SK-N-SH (cell line): ENCODE measurements around the gene DHX15. TPM values are rescaled to one million over a fixed set of nuclear protein-coding genes. Genes with fewer than 3 reads are reported as not detected.
A peak's percentile ranks its signal among the peaks of the same experiment; 100 is the strongest.

Experiments used
- CTCF ChIA-PET: fragments of 300-600, 350-600 bp; formaldehyde crosslinking; extraction: SDS; loops from one replicate; lab custom pipeline; 2021; lab: Yijun Ruan, JAX
- POLR2A ChIA-PET: fragments of 350-600 bp; sonication (Branson Sonifier 250); formaldehyde crosslinking; extraction: SDS; loops from one replicate; lab custom pipeline; 2020; ENCODE audit warnings: antibody characterized with exemption, inconsistent platforms; lab: Yijun Ruan, JAX
- DNase-seq: peaks from one replicate; pipeline ENCODE4 v3.0.0; 2012
- H2AFZ ChIP-seq: fragments of 200-600 bp; sonication (generic); 2 replicates; pipeline ENCODE4 v1.8.1; 2016; ENCODE audit warnings: antibody characterized with exemption, mild to moderate bottlenecking, low read depth
- H3F3A ChIP-seq: fragments of 200-600 bp; sonication (generic); replicated peaks from 2 replicates; pipeline ENCODE3; 2016; ENCODE audit warnings: antibody characterized with exemption, mild to moderate bottlenecking; ENCODE audit not compliant: insufficient read depth
- H3K27ac ChIP-seq, 2 experiments: fragments of 200-500 bp in 1 of 2; fragments of 200-600 bp in 1 of 2; sonication (Bioruptor generic) in 1 of 2; sonication (generic), shearing (Covaris generic) in 1 of 2; 2 replicates each; pipeline versions ENCODE4 v1.5.1 to v1.6.1; 2014 to 2016; ENCODE audit warnings: low read depth in 2 of 2, inconsistent platforms in 1 of 2, low read length in 1 of 2, mild to moderate bottlenecking in 1 of 2, mixed read lengths in 1 of 2
- H3K27me3 ChIP-seq: fragments of 200-600 bp; sonication (generic), shearing (Covaris generic); 2 replicates; pipeline ENCODE4 v1.6.1; 2016; ENCODE audit warnings: mixed run types; ENCODE audit not compliant: insufficient read depth
- H3K36me3 ChIP-seq, 2 experiments: fragments of 200-500 bp in 1 of 2; fragments of 200-600 bp in 1 of 2; sonication (Bioruptor generic) in 1 of 2; sonication (generic) in 1 of 2; replicated peaks in 1 of 2; 2 replicates each; pipeline versions ENCODE3 to v1.5.1; 2014 to 2016; ENCODE audit warnings: low read length in 1 of 2, mild to moderate bottlenecking in 1 of 2; ENCODE audit not compliant: insufficient read depth in 2 of 2, control insufficient read depth in 1 of 2
- H3K4me1 ChIP-seq, 2 experiments: fragments of 200-500 bp in 1 of 2; fragments of 200-600 bp in 1 of 2; sonication (Bioruptor generic) in 1 of 2; sonication (generic), shearing (Covaris generic) in 1 of 2; 2 replicates each; pipeline versions ENCODE4 v1.5.1 to v1.6.1; 2014 to 2016; ENCODE audit warnings: low read depth in 1 of 2, low read length in 1 of 2, mixed run types in 1 of 2; ENCODE audit not compliant: insufficient read depth in 2 of 2, control insufficient read depth in 1 of 2
- H3K4me2 ChIP-seq: fragments of 200-600 bp; sonication (generic), shearing (Covaris generic); 2 replicates; pipeline ENCODE4 v1.6.1; 2017; ENCODE audit warnings: mixed run types
- H3K4me3 ChIP-seq, 2 experiments: fragments of 200-500 bp in 1 of 2; fragments of 200-600 bp in 1 of 2; sonication (Bioruptor generic) in 1 of 2; sonication (generic), shearing (Covaris generic) in 1 of 2; 2 replicates each; pipeline versions ENCODE4 v1.5.1 to v1.8.1; 2014 to 2016; ENCODE audit warnings: low read depth in 2 of 2, inconsistent platforms in 1 of 2, low read length in 1 of 2, mild to moderate bottlenecking in 1 of 2, mixed read lengths in 1 of 2, moderate library complexity in 1 of 2
- H3K79me2 ChIP-seq: fragments of 200-600 bp; sonication (generic); 2 replicates; pipeline ENCODE4 v1.8.1; 2017; ENCODE audit warnings: mild to moderate bottlenecking; ENCODE audit not compliant: insufficient read depth
- H3K9ac ChIP-seq: fragments of 200-600 bp; sonication (generic); 2 replicates; pipeline ENCODE4 v1.6.1; 2017; ENCODE audit warnings: mixed run types
- H3K9me2 ChIP-seq: fragments of 200-600 bp; sonication (generic); 2 replicates; pipeline ENCODE4 v1.6.1; 2017; ENCODE audit warnings: mixed run types
- H3K9me3 ChIP-seq: fragments of 200-600 bp; sonication (generic); 2 replicates; pipeline ENCODE4 v1.6.1; 2017; ENCODE audit warnings: mixed run types, mild to moderate bottlenecking, moderate library complexity
- H4K20me1 ChIP-seq: fragments of 200-600 bp; sonication (generic); 2 replicates; pipeline ENCODE4 v1.6.1; 2017; ENCODE audit warnings: mild to moderate bottlenecking, mixed run types; ENCODE audit not compliant: insufficient read depth
- EZH2phosphoT487 ChIP-seq: fragments of 200-600 bp; sonication (generic); IDR thresholded peaks from 2 replicates; pipeline ENCODE4 v1.6.1; 2017; ENCODE audit warnings: low read depth, mixed run types, mild to moderate bottlenecking, antibody characterized with exemption, moderate library complexity, borderline replicate concordance
- FOSL2 ChIP-seq: IDR thresholded peaks from 2 replicates; pipeline ENCODE4 v1.4.0; 2012; ENCODE audit warnings: low read depth, mild to moderate bottlenecking, moderate library complexity, borderline replicate concordance
- JUND ChIP-seq: IDR thresholded peaks from 2 replicates; pipeline ENCODE4 v1.4.0; 2012
- MEF2A ChIP-seq: IDR thresholded peaks from 2 replicates; pipeline ENCODE4 v1.4.0; 2012; ENCODE audit warnings: low read depth, borderline replicate concordance
- MXI1 ChIP-seq: IDR thresholded peaks from 2 replicates; pipeline ENCODE4 v1.6.1; 2012; ENCODE audit warnings: mild to moderate bottlenecking, low read depth, low read length, improper control_type of control experiment
- POLR2AphosphoS5 ChIP-seq: IDR thresholded peaks from 2 replicates; pipeline ENCODE4 v1.6.1; 2012; ENCODE audit warnings: low read depth, low read length
- RAD21 ChIP-seq: IDR thresholded peaks from 2 replicates; pipeline ENCODE4 v1.6.1; 2012; ENCODE audit warnings: mild to moderate bottlenecking, low read length
- RCOR1 ChIP-seq: fragments of 150-350 bp; IDR thresholded peaks from 2 replicates; pipeline ENCODE4 v1.6.1; 2017; ENCODE audit warnings: antibody characterized with exemption, low read length
- SIN3A ChIP-seq: IDR thresholded peaks from 2 replicates; pipeline ENCODE4 v1.6.1; 2012; ENCODE audit warnings: low read depth, mild to moderate bottlenecking, low read length, moderate library complexity, borderline replicate concordance
- TAF1 ChIP-seq: IDR thresholded peaks from 2 replicates; pipeline ENCODE4 v1.6.1; 2012; ENCODE audit warnings: low read depth, mild to moderate bottlenecking, low read length, moderate library complexity, borderline replicate concordance
- TCF12 ChIP-seq: IDR thresholded peaks from 2 replicates; pipeline ENCODE4 v1.4.0; 2012
- YY1 ChIP-seq: IDR thresholded peaks from 2 replicates; pipeline ENCODE4 v1.4.0; 2012; ENCODE audit warnings: low read depth, mild to moderate bottlenecking
- WGBS: methylation state at CpG from one replicate; pipeline ENCODE4 v1.1.6; 2017; ENCODE audit warnings: low lambda C conversion rate; 5-methylcytosine and 5-hydroxymethylcytosine counted together
- polyA plus RNA-seq, 3 experiments: library from polyadenylated mRNA; depleted of rRNA; stranded (reverse); fragments of >200 nt; gene quantifications; 2 replicates each; pipeline ENCODE4 v1.2.3, GENCODE V29; 2012
- TF ChIP-seq, protein P1 (sequence below): IDR thresholded peaks from 2 replicates; pipeline ENCODE4; 2012
- TF ChIP-seq, protein P2 (sequence below): fragments of 200-600 bp; sonication (generic); IDR thresholded peaks from 2 replicates; pipeline ENCODE4 v1.6.1; 2017; ENCODE audit warnings: antibody characterized with exemption, mild to moderate bottlenecking, moderate library complexity
- TF ChIP-seq, protein P3 (sequence below): IDR thresholded peaks from 2 replicates; pipeline ENCODE4 v1.4.0; 2012; ENCODE audit warnings: low read depth
- TF ChIP-seq, protein P4 (sequence below): IDR thresholded peaks from 2 replicates; pipeline ENCODE4 v1.6.1; 2012; ENCODE audit warnings: mild to moderate bottlenecking, low read depth, low read length, moderate library complexity
- TF ChIP-seq, protein P5 (sequence below): fragments of 150-350 bp; IDR thresholded peaks from 2 replicates; pipeline ENCODE4 v1.6.1; 2017; ENCODE audit warnings: antibody characterized with exemption, low read length, low read depth, borderline replicate concordance
- TF ChIP-seq, protein P6 (sequence below): fragments of 150-350 bp; IDR thresholded peaks from 2 replicates; pipeline ENCODE4 v1.6.1; 2016; ENCODE audit warnings: mild to moderate bottlenecking, low read depth, low read length

DHX15 gene
- polyA plus RNA-seq, 1 of the 3 experiments (the other 2 are of a cell fraction) = 63.3 TPM

DNA sequence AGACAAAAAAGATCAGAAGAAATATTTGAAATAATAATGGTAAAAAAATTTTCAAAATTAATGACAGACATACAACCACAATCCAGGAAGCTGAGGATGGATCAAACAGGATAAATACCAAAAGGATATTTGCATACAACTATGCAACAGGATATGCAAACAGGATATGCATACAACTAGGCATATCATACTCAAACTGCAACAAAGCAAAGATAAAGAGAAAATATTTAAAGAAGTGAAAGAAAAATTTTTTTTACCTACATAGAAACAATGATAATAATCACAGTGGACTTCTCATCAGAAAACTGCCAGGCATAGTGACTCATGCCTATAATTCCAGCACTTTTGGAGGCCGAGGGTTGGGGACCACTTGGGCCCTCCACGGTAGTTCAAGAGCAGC is 11.3 kb upstream of the DHX15 start:
- no peak for DNase-seq
- Histone ChIP-seq H3K9ac (no peak overlapping the region), H3K36me3 (no peaks in the 10 kb centered on the region), H3K79me2 (no peaks in the 10 kb centered on the region), H3K9me3 (no peaks in the 10 kb centered on the region), H4K20me1 (no peaks in the 10 kb centered on the region), H3F3A (peaks cover 9% of the 10 kb centered on the region), H3K9me2 (no peaks in the 10 kb centered on the region), H3K4me2 (no peak overlapping the region), H2AFZ (peak overlapping the region; percentile 44; the same call in 1 of the 2 replicates), H3K4me1 (0 out of 4 replicates have a peak, but pooled peaks cover 0 to 7% of the 10 kb centered on the region in 2 experiments), H3K4me3 (no peak overlapping the region), H3K27me3 (no peaks in the 10 kb centered on the region), H3K27ac (no peak overlapping the region)
- 0% methylated on average over 2 of the region's 2 CpGs for WGBS
- POLR2A ChIA-PET = no interaction called here
- TF ChIP-seq FOSL2 (peak; percentile 37; the same call in 1 of the 2 replicates), TAF1 (no peak), MXI1 (no peak), JUND (0 out of 2 replicates have a peak, but pooled peaks have one; percentile 13)
- TF ChIP-seq, protein P1, sequence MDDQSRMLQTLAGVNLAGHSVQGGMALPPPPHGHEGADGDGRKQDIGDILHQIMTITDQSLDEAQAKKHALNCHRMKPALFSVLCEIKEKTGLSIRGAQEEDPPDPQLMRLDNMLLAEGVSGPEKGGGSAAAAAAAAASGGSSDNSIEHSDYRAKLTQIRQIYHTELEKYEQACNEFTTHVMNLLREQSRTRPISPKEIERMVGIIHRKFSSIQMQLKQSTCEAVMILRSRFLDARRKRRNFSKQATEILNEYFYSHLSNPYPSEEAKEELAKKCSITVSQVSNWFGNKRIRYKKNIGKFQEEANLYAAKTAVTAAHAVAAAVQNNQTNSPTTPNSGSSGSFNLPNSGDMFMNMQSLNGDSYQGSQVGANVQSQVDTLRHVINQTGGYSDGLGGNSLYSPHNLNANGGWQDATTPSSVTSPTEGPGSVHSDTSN = peak; percentile 31; the same call in 1 of the 2 replicates
- CTCF ChIA-PET = no interaction called here

DNA sequence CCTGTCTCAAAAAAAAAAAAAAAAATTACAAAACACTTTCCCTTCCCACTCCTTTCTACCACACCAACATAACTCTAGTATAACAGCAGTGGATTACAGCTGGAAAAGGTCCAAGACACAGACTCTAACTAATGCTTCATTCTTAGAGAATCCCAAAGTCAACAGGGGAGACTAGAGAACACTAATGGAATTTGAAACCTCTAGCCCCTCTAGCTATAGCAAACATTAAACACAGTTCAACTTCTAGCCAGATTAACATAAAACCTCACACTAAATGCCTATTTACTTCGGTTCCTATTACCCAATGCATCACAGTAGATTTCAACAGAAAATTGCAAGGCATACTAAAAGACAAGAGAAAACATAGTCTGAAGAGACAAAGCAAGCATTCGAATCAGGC is 10.5 kb upstream of the DHX15 start:
- Histone ChIP-seq H3K4me1 (0 out of 4 replicates have a peak, but pooled peaks cover 0 to 7% of the 10 kb centered on the region in 2 experiments), H2AFZ (no peak overlapping the region), H3K79me2 (no peaks in the 10 kb centered on the region), H3K9me2 (no peaks in the 10 kb centered on the region), H3K4me2 (0 out of 2 replicates have a peak overlapping the region, but pooled peaks have one; percentile 1), H3K4me3 (no peak overlapping the region), H4K20me1 (no peaks in the 10 kb centered on the region), H3K27me3 (no peaks in the 10 kb centered on the region), H3K9ac (no peak overlapping the region), H3K36me3 (no peaks in the 10 kb centered on the region), H3K9me3 (no peaks in the 10 kb centered on the region), H3F3A (peaks cover 9% of the 10 kb centered on the region), H3K27ac (no peak overlapping the region)
- ChIA-PET POLR2A (no interaction called here), CTCF (no interaction called here)
- DNase-seq = no peak
- WGBS = 27% methylated on average over 2 of the region's 2 CpGs
- TF ChIP-seq, protein P2, sequence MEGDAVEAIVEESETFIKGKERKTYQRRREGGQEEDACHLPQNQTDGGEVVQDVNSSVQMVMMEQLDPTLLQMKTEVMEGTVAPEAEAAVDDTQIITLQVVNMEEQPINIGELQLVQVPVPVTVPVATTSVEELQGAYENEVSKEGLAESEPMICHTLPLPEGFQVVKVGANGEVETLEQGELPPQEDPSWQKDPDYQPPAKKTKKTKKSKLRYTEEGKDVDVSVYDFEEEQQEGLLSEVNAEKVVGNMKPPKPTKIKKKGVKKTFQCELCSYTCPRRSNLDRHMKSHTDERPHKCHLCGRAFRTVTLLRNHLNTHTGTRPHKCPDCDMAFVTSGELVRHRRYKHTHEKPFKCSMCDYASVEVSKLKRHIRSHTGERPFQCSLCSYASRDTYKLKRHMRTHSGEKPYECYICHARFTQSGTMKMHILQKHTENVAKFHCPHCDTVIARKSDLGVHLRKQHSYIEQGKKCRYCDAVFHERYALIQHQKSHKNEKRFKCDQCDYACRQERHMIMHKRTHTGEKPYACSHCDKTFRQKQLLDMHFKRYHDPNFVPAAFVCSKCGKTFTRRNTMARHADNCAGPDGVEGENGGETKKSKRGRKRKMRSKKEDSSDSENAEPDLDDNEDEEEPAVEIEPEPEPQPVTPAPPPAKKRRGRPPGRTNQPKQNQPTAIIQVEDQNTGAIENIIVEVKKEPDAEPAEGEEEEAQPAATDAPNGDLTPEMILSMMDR = no peak
- TF ChIP-seq EZH2phosphoT487 (no peak), TCF12 (no peak), POLR2AphosphoS5 (no peak), RCOR1 (no peak), MEF2A (no peak), YY1 (no peak), SIN3A (no peak), RAD21 (no peak)
- TF ChIP-seq, protein P3, sequence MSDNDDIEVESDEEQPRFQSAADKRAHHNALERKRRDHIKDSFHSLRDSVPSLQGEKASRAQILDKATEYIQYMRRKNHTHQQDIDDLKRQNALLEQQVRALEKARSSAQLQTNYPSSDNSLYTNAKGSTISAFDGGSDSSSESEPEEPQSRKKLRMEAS = no peak
- TF ChIP-seq, protein P4, sequence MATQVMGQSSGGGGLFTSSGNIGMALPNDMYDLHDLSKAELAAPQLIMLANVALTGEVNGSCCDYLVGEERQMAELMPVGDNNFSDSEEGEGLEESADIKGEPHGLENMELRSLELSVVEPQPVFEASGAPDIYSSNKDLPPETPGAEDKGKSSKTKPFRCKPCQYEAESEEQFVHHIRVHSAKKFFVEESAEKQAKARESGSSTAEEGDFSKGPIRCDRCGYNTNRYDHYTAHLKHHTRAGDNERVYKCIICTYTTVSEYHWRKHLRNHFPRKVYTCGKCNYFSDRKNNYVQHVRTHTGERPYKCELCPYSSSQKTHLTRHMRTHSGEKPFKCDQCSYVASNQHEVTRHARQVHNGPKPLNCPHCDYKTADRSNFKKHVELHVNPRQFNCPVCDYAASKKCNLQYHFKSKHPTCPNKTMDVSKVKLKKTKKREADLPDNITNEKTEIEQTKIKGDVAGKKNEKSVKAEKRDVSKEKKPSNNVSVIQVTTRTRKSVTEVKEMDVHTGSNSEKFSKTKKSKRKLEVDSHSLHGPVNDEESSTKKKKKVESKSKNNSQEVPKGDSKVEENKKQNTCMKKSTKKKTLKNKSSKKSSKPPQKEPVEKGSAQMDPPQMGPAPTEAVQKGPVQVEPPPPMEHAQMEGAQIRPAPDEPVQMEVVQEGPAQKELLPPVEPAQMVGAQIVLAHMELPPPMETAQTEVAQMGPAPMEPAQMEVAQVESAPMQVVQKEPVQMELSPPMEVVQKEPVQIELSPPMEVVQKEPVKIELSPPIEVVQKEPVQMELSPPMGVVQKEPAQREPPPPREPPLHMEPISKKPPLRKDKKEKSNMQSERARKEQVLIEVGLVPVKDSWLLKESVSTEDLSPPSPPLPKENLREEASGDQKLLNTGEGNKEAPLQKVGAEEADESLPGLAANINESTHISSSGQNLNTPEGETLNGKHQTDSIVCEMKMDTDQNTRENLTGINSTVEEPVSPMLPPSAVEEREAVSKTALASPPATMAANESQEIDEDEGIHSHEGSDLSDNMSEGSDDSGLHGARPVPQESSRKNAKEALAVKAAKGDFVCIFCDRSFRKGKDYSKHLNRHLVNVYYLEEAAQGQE = no peak
- TF ChIP-seq, protein P5, sequence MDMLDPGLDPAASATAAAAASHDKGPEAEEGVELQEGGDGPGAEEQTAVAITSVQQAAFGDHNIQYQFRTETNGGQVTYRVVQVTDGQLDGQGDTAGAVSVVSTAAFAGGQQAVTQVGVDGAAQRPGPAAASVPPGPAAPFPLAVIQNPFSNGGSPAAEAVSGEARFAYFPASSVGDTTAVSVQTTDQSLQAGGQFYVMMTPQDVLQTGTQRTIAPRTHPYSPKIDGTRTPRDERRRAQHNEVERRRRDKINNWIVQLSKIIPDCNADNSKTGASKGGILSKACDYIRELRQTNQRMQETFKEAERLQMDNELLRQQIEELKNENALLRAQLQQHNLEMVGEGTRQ = no peak
- TF ChIP-seq, protein P6, sequence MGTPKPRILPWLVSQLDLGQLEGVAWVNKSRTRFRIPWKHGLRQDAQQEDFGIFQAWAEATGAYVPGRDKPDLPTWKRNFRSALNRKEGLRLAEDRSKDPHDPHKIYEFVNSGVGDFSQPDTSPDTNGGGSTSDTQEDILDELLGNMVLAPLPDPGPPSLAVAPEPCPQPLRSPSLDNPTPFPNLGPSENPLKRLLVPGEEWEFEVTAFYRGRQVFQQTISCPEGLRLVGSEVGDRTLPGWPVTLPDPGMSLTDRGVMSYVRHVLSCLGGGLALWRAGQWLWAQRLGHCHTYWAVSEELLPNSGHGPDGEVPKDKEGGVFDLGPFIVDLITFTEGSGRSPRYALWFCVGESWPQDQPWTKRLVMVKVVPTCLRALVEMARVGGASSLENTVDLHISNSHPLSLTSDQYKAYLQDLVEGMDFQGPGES = no peak
